NCI-H526 (cell line): ENCODE results near the gene ATG9A.
A peak's percentile ranks its signal among the peaks of the same experiment; 100 is the strongest.

Source experiments
- DNase-seq, 2 experiments: peaks; one replicate each; lab custom pipeline; 2025; lab: John Stamatoyannopoulos, UW

Gene ATG9A

DNA sequence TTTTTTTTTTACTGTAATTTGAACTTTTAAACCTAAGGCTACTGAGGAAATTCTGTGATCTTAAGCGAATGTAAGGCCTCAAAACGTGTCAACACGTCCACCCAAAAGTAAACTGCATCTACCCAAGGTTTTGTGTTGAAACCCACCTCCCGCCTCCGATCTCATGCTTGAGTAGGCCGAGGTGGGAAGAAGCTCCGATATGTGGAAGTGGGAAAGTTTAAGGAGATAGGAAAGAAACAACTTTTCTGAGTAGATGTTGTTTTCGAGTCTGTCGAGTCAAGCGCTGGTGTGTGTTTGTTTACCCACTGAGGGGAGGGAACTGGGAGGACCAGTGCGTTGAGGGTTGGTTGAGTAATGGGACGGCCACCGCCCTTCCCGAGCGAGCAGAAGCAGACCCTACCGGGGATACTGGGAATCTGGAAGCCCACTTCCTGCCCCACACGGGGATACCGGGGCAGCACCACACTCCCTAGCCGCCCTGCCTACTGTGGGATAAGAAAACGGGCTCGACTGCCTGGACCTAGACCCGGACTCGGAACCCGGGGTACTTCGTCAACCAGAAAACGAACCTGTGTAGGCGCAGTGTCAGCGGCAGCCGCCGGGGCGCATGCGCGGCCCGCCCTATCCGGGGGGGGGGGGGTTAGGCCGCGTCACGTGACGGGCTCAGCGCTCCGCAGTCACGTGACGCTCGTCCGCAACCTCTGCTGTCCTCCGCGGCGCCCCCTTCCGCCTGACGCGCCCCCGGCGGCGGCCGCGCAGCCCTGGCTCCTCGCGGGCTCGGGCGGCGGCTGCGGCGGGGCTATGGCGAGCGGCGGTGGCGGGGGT lies 51.7 kb downstream of the ATG9A start, which contains the start of gene RETREG2:
Gene RETREG2 (plus strand): TSS at position 724 of the 825 bp plus-strand sequence. CDS start 78 bp downstream, at position 802.
- peak; percentile 82 to 92 for DNase-seq

DNA sequence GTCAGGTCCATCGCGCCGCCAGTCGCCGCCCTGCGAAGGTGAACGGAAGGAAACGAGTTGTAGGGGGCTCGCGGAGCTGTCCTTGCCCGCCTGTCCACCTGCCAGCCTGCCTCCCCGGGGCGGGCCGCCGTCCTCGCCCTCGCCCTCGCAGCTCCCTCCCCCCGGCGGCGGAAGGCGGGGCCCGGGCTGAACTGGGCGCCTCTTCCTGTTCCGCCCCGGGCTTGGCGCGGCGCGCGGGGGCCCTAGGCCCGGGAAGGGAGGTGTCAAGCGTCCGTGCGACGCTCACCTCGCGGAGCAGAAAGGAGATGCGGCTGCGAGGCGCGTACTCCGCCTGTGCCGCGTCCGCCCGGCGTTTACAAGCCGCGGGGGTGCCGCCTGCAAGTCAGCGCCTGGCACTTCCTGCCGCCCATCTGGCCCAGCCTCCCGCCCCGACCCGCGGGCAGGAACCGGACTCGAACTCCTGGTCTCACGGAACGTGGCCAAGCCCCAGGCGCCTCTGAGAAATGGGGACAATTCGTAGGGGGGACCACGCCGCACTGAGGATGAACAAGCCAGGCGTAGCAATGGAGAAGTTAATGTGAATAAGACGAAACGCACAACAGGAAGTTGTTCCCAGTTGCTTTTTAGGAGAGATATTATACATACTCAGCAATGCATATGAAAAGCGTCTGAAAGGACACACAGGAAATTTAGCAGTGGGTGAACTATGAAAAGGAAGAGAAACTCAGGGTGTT lies 52.5 kb downstream of the ATG9A start, which contains the start of gene CNPPD1:
Gene CNPPD1 (minus strand): TSS at position 108 of the 734 bp plus-strand sequence. CDS start 97 bp downstream, at position 11.
- DNase-seq: peak; percentile 48 to 91

- peak; percentile 46 to 84 for DNase-seq
These were observed 53.3 kb downstream of the ATG9A start for GRCh38 chr2:219175928-219176817.

GRCh38 chr2:219175486-219175885 lies 54.0 kb downstream of the ATG9A start:
- no peak for DNase-seq

GRCh38 chr2:219174801-219175200 lies 54.6 kb downstream of the ATG9A start:
- no peak for DNase-seq

DNA sequence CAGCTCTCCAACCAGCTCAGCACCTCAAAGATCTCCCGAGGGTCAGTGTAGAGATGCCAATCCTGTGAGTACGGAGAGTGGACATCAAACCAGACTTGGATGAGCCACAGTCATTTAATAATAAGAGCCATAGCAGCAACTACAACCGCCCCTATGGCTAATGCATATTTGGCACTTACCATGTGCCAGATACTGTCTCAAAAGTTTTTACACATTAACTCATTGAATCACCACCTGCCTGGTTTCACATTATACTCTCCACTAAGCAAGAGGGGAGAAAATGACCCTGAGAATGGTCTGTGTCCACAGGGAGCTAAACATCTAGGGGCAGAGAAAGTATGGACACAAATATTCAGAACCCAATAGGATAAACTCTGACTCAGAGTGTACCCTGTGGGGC lies 55.3 kb downstream of the ATG9A start:
- no peak for DNase-seq

DNA sequence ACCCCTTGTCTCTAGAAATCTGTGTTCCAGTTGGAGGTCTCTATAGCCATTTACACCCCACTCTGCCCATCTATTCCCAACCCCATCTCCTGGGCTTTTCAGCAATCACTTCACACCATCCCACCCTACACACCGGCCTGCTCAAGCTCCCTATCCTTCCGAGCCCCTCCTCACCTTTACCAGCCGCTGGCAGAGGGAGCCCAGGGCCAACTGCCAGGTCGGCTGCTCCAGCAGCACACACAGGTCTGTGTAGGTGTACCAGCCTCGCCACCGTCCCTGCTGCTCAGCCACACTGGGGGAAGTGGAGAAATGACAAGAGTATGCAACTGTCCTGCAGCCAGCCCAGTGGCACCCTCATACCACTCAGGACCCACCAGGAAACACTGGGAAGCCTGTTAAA lies 56.3 kb downstream of the ATG9A start:
- DNase-seq: no peak

DNA sequence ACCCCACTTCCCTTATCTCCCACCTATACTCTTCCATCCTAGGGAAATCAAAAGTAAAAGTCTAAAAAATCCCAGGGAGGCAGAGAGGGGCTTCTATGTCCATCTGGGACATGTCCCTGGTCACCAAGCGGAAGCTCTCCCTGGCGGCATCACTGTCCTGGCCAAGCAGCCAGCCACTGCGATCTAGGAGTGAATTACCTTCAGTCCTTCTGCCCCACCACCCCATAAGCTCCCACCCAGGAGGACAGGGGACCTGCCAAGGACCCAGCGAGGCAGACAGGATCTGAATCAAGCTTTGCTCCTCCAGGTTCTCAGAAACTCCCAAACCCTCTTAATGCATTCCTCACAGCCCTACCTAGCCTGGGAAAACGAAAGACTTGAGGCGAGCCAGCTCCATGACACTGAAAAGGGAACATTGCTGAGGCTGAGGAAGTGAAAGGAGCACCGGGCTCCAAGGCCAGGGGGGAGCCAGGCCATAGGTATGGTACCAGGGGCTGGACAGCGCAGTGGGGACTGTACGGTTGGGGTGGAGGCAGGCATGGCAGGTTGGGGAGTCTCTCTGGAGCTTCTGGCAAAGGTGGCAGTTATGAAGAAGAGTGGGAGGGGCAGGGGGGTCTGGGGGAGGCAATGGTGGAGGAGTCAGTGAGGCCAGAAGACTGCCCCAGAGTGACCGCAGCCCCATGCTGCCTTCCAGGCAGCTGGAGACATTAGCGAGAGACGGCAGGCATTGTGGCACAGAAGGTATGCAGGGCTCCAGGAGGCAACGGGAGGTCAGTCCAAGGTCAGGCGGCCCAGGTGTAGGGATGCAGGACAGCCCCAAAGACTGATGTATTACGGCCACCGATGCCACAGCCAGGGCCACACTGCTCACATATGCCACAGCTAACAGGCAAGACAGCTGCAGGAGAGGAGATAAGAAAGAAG lies 56.9 kb downstream of the ATG9A start:
- DNase-seq: no peak

DNA sequence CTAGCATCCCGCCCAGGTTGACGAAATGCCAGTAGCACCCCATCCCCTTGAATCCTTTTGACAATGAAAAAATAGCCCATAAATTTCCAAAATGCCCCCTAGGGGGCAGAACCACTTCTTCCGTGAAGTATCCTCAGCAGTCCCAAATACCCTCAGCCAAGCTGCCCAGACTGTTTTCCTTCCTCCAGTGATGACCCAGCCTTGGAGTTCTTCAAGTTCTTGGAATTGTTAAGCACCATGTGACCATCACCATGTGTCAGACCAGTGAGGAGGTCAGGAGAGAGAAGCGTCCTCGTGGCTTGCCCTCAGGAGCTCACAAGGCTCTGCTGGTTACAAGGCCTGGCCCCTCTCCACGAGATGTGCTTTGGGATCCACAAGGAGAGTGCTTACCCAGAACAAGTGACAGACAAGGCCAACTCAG lies 58.2 kb downstream of the ATG9A start:
- DNase-seq: peak; percentile 23 to 57

GRCh38 chr2:219169930-219170654 lies 59.3 kb downstream of the ATG9A start, which contains the start of gene SLC23A3:
SLC23A3 (minus strand) TSS chr2:219170029; CDS start chr2:219169984, 45 bp downstream.
- no peak for DNase-seq
